Vagina (tissue), 2 donors: ENCODE data around the gene KLK12.

ENCODE experiments used
- POLR2A ChIP-seq, 2 donors: fragments of 450-650 bp; IDR thresholded peaks; one replicate each; pipeline ENCODE4 v1.6.1; 2017; ENCODE audit warnings: antibody characterized with exemption in 2 of 2, mild to moderate bottlenecking in 2 of 2, moderate library complexity in 2 of 2
- POLR2AphosphoS5 ChIP-seq, 2 donors: sonication (generic); formaldehyde crosslinking; IDR thresholded peaks; one replicate each; pipeline ENCODE4 v1.9.0; 2017; ENCODE audit warnings: antibody characterized with exemption in 2 of 2, mild to moderate bottlenecking in 2 of 2, low read depth in 1 of 2; ENCODE audit not compliant: insufficient read depth in 1 of 2

DNA sequence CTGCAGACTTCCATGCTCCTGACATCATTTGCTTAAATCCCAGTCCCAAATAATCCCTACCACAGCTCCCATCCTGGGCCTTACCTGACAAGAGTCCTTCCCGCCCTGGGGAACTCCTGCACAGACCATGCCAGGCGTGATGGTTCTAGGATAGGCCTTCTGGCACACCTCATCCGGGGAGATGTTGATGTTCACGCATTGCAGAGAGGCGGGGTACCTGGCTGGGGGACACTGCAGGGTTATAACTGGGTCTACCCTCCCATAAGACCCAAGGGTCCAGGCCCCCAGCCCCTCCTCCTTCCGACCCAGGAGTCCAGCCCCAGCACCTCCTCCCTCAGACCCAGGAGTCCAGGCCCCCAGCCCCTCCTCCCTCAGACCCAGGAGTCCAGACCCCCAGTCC is 43.9 kb upstream of the KLK12 start:
- TF ChIP-seq POLR2A (IDR thresholded peaks at IDR 0.05): no peak
- TF ChIP-seq POLR2AphosphoS5 (IDR thresholded peaks at IDR 0.05; ENCODE audit: insufficient read depth in 1 of 2, low read depth in 1 of 2): no peak
